NCI-H146 (cell line): ENCODE results near the gene AKAP13.

Source experiments
- DNase-seq: peaks from one replicate; lab custom pipeline; 2025; lab: John Stamatoyannopoulos, UW

The AKAP13 gene

DNA sequence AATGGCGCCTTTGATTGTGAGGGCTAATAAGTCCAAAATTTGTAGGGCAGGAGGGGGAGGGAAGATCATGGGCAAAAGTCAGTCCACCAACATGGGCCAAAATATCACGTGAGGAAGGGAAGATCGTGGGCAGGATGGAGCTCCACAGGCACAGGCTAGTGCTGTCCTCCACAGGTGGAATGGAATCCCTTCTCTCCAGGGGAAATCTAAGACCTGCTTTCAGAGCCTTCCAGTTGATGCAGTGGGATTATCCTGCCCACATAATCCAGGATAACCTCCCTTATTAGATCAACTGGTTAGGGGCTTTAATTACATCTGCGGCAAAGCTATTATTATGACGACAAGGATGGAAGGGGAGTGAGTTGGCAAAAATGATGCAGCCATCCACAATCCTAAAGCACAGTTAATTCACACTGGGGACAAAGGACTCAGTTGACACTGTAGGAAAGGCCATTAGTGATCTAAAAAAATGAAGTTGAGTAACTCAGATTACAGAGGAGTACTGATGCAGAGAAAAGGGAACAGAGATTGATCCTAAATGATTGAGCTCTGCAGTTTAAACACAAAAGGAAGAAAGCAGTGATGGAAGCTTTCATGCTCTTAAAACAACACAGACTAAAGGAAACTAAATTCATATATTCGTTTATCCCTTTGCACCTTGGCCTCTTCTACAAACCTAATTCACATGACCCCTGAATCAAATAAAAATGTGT is 159.8 kb downstream of the AKAP13 start:
- no peak for DNase-seq

GRCh38 chr15:85541744-85542143 is 161.3 kb downstream of the AKAP13 start:
- no peak for DNase-seq

DNA sequence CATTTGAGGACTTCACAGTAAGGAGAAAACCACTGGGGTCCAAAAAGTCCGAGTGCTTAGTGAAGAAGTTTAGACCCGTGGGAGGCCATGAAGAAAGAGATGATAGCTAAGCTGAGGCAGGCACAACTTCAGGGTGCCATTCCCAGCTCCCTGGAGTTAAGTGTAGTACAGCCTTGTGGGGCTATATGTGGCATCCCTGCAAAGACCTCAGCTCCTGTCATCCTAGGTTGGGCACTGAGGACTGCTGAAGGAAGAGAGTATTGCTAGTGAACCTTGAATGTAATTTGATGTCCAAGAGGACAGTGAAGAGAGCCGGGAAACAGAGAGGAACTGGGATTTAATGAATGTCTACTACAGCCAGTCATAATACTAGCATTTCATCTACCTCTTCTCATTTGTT is 162.1 kb downstream of the AKAP13 start:
- DNase-seq: no peak

DNA sequence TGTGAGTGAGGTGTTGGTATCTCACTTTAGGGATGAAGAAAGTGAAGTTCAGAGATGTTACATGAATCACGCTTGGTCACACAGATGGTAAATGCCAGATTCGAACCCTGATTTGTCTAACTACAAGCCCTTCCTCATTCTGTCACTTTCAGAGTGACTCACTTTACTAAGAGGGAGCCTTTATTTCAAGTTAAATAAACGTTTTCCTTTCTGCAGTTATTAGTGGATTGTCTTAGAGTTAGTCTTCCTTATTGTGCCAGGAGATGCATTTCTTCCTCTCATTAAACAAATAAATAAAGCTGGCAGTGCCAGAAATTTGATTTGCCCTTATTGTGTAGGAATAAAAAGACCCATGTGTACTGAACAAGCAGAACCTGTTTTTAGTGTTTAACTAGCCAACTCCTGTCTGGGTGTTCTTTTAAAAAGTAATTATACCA is 162.5 kb downstream of the AKAP13 start:
- DNase-seq: peak; percentile 68

DNA sequence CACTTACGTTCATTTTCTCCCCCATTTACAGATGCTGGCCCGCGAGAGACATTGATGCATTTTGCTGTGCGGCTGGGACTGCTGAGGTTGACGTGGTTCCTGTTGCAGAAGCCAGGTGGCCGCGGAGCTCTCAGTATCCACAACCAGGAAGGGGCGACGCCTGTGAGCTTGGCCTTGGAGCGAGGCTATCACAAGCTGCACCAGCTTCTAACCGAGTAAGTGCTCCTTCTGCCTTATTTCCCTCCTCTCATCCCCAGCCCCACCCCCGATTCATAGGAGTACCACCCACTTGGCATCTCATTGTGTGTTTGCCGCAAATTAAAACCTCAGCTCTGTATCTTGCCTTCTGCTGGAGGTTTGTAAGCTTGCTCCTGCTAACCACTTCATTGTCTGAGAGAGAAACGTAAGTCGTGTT is 163.3 kb downstream of the AKAP13 start:
- DNase-seq: peak; percentile 77

- no peak for DNase-seq
These were observed 164.8 kb downstream of the AKAP13 start for GRCh38 chr15:85545185-85545584.

GRCh38 chr15:85545752-85546151 is 165.3 kb downstream of the AKAP13 start:
- no peak for DNase-seq

DNA sequence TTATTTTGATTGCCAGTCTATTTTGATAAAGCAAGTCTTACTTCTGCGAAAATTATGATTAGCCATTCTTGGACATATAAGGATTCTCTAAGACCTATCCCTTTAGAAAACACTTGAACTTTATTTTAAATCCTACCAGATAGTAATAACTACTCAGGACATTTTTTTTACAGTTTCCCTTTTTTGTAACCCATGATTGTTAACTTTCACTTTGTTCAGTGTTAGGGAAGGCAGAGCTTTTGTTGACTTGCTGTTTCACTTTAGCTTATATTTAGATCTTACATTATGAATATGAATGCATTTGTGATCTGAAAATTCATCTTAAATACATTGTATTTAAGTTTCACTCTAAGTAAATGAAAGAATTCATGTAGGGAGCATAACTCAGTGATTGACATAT is 167.0 kb downstream of the AKAP13 start:
- no peak for DNase-seq

- DNase-seq: no peak
These were observed 169.9 kb downstream of the AKAP13 start for GRCh38 chr15:85550283-85550682.

DNA sequence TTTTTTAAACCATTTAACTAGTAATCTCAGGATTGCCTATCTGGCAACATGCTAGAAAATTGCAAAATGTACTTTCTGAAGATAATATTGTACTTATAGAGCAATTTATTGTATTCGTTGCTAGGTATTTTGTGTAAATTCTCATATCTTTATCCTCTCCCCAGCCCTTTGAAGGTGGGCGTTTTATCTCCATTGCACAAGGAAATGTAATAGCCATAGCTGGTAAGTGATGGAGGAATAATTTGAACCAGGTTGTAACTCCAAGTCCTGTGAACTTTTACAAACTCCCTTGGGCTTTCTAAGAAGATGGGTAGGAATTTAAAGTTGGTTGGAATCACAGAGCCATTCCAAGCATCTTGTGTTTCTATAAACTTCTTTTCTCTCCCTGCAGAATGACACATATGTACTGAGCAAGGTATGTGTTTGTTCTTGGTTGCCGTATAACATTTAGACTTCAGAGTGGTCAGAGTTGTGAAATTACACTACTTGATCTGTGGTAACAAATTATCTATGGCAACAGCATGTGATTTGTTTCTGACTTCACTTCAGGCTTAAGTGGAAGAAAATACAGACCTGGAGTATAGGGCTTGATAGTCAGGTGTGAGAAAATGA is 170.9 kb downstream of the AKAP13 start:
- no peak for DNase-seq

DNA sequence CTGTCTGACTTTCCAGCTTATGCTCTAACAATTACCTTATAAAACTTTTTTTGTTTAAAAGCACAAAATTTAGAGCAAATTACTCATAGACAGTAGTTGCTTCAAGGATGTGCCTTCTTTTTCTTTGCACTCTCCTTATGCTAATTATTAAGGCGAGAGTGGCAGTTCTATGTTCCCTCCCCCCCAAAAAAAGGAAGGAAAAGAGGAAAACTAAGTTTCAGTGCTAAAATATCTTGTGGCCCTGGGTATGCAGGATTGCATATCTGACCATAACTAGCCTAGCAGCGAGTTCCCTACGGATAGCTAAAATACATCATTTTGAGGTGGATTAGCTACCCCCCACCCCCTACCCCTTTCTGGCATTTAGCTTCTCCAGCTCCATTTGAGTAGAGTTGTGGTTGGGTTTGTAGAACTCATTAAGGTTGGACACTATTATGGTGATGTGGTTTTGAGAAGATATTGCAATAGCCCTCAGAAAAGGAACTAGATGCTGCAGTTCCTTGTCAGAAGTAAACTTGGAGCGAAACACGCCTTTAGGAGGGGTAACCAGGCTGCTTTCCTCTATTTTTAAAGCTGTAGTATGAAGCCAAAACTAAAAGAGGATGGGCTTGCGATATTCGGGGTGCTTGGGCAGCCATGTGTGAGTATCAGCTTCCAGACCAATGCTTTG is 174.6 kb downstream of the AKAP13 start:
- DNase-seq: no peak

GRCh38 chr15:85555875-85556617 is 175.6 kb downstream of the AKAP13 start:
- no peak for DNase-seq

DNA sequence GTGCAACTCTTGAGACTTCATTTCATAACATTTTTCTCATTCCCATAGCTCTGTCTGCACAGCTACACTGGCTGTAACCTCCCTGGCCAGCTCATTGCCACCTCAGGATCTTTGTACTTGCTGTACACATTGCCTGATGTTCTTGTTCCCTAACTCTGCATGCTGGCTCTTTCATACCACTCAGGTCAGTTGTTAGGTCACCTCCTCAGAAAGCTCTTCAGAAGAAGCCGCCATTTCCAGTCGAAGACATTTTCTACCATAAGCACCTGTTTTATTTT is 176.2 kb downstream of the AKAP13 start:
- DNase-seq: no peak

- DNase-seq: no peak
These were observed 177.0 kb downstream of the AKAP13 start for GRCh38 chr15:85557385-85557784.

DNA sequence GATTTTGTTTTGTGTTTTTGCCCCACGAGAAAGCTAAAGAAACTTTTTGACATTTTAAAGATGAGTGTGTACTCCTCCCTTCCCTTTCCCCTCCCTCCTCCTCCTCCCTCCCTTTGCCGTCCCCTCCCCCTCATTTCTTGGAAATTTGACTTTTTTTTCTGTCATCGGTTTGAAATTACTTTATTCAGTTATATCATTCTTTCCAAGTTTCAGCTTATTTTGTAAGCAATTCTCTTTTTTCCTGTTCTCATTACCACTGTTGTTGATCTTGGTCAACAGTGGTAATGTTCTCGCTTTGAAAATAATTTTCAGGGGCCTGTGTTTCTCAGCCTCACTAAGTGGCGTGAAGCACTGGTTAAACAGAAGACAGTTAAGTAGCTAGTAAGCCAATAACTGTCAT is 178.4 kb downstream of the AKAP13 start:
- no peak for DNase-seq

DNA sequence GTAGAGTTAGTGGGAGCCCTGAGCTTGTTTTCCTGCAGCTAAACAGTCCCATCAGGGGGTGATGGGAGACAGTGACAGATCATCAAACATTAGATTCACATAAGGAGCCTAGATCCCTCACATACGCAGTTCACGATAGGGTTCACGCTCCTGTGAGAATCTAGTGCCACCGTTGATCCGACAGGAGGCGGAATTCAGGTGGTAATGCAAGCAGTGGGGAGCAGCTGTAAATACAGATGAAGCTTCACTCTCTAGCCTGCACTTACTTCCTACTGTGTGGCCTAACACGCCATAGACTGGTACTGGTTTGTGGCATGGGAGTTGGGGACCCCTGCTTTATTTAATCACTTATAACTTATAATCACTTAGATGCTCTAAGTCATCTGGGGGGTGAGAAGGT is 179.1 kb downstream of the AKAP13 start:
- DNase-seq: no peak

DNA sequence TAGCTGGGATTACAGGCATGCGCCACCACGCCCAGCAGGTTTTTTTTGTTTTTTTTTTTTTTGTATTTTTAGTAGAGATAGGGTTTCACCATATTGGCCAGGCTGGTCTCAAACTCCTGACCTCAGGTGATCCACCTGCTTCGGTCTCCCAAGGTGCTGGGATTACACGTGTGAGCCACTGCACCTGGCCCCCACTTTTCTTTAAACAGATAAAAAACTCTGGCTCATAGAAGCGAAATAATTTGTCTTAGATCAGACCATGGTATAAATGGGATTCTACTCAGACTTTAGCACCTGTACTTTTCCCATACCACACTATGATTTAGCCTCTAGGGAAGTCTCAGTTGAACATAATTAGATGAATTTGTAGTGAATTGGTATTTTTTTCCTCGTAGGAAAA is 182.4 kb downstream of the AKAP13 start:
- DNase-seq: no peak

GRCh38 chr15:85563328-85563727 is 182.9 kb downstream of the AKAP13 start:
- peak; percentile 3 for DNase-seq

- DNase-seq: no peak
These were observed 183.3 kb downstream of the AKAP13 start for GRCh38 chr15:85563731-85564130.

GRCh38 chr15:85564686-85565085 is 184.3 kb downstream of the AKAP13 start:
- no peak for DNase-seq

- no peak for DNase-seq
These were observed 187.9 kb downstream of the AKAP13 start for GRCh38 chr15:85568261-85568808.

GRCh38 chr15:85570336-85570735 is 189.9 kb downstream of the AKAP13 start:
- no peak for DNase-seq

GRCh38 chr15:85571780-85572179 is 191.4 kb downstream of the AKAP13 start:
- no peak for DNase-seq
